ENCODE results near the gene PMM1. TPM values are rescaled to one million over a fixed set of nuclear protein-coding genes. Genes with fewer than 3 reads are reported as not detected.

The PMM1 gene
- total RNA-seq, 4 donors from 2014 or later: 44.0 to 60.4 (median 50.1) TPM

DNA sequence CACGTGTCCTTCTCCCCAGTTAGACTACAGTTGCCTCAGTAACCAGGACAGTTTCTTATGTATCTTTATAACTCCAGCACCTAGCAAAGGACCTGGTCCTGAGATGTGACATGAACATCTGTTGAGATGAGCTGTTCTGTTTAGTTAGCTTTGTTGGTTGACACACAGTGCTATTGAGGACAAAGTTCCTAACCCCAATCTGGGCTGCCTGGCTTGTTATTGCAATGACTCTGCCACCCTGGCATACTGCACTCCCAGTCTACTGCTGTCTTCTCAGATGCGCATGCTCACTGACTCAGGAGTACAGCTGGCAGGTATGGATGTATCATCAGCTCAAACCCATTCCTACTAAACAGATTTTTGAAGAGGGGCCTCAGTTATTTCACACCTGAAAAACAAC, 23.8 kb upstream of the PMM1 start:
- intact Hi-C loops (cut with DNase I; ENCODE audit: low total_unique reads): no loop called here

DNA sequence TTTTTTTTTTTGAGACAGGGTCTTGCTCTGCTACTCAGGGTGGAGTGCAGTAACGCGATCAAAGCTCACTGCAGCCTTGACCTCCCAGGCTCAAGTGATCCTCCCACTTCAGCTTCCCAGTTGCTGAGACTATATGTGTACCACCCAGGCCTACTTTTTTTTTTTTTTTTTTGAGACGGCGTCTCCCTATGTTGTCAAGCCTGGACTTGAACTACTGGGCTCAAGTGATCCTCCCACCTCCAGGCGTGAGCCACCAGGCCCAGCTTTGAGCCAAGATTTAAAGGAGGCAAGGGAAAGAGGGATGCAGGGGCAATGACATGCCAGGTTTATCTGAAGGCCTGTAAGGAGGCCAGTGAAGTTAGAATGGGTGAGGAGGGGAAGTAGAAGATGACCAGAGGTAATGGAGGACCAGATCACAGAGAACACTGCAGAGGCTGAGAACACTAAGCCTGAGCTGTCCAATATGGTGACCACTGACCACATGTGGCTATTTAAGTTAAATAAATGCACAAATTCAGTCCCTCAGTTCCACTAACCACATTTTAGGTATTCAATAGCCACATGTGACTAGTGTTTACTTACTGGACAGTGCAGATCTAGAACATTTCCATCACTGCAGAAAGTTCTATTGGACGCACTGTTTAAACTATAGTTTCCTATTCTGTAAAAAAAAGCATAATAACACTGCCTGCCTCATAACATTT, 23.1 kb upstream of the PMM1 start:
- H3K4me3 ChIP-seq (ENCODE audit: low read depth, poor library complexity, severe bottlenecking): no peak overlapping the region
- WGBS, 2 donors: 71 to 75% methylated on average over 6 of the region's 6 CpGs
- intact Hi-C loops (cut with DNase I; ENCODE audit: low total_unique reads): no loop called here
- no peak for TF ChIP-seq POLR2A (IDR thresholded peaks at IDR 0.05)
- TF ChIP-seq, protein P1, sequence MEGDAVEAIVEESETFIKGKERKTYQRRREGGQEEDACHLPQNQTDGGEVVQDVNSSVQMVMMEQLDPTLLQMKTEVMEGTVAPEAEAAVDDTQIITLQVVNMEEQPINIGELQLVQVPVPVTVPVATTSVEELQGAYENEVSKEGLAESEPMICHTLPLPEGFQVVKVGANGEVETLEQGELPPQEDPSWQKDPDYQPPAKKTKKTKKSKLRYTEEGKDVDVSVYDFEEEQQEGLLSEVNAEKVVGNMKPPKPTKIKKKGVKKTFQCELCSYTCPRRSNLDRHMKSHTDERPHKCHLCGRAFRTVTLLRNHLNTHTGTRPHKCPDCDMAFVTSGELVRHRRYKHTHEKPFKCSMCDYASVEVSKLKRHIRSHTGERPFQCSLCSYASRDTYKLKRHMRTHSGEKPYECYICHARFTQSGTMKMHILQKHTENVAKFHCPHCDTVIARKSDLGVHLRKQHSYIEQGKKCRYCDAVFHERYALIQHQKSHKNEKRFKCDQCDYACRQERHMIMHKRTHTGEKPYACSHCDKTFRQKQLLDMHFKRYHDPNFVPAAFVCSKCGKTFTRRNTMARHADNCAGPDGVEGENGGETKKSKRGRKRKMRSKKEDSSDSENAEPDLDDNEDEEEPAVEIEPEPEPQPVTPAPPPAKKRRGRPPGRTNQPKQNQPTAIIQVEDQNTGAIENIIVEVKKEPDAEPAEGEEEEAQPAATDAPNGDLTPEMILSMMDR (IDR thresholded peaks at IDR 0.05): no peak
- no peak for DNase-seq (ENCODE audit: low spot score in 2 of 2)

More for the DNA sequence above, 23.8 kb upstream of the PMM1 start:
- TF ChIP-seq POLR2A (IDR thresholded peaks at IDR 0.05): no peak
- TF ChIP-seq, protein P1 (IDR thresholded peaks at IDR 0.05): no peak
- 88 to 91% methylated on average over 2 of the region's 2 CpGs for WGBS, 2 donors
- DNase-seq (ENCODE audit: low spot score in 2 of 2): no peak
- no peak overlapping the region for H3K4me3 ChIP-seq (ENCODE audit: low read depth, poor library complexity, severe bottlenecking)

DNA sequence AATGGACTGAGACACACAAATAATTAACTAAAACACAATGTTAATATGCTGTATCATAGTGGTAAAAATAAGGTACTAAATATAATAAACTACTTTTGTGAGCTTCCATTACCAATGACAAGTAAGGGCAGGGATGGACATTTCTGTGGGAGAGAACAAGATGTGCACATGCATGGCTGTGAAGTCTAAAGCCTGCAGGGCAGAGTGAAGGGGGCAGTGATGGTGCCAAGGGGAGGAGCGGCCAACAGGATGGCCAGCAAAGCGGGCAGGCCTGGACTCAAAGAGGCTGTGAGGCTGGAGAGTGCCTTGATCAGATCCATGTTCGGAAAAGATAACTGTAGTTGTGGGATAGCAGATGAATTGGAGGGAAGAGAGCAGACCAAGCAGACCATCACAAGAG, 18.7 kb upstream of the PMM1 start:
- DNase-seq (ENCODE audit: low spot score in 2 of 2): no peak
- 96% methylated on average over 3 of the region's 3 CpGs for WGBS, 2 donors

DNA sequence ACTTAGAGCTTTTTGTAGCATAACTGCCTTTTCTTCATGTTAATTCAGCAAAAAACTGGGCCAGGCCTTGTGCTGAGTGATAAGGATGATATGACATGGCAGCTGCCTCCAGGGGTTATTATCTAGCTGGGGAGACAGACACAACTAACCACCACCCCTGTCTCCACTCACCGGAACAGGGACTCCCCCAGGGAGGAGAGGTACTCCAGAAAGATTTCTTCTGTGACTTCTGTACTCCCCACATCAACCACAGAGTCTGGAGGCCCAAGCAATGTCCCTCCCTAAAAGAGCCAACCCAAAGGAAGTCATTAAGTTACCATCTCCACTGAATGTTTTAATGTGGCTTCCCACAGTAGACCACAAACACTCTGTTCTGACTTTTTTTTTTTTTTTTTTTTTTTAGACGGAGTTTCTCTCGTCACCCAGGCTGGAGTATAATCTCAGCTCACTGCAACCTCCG, 14.3 kb upstream of the PMM1 start:
- TF ChIP-seq, protein P1 (IDR thresholded peaks at IDR 0.05): no peak
- no peak for TF ChIP-seq POLR2A (IDR thresholded peaks at IDR 0.05)
- no peak for DNase-seq (ENCODE audit: low spot score in 2 of 2)
- intact Hi-C loops (cut with DNase I; ENCODE audit: low total_unique reads): no loop called here
- WGBS, 2 donors: 74% methylated on average over 4 of the region's 4 CpGs
- H3K4me3 ChIP-seq (ENCODE audit: low read depth, poor library complexity, severe bottlenecking): no peak overlapping the region

More for the DNA sequence above, 18.7 kb upstream of the PMM1 start:
- intact Hi-C loops (cut with DNase I; ENCODE audit: low total_unique reads): no loop called here
- no peak overlapping the region for H3K4me3 ChIP-seq (ENCODE audit: low read depth, poor library complexity, severe bottlenecking)
- TF ChIP-seq, protein P1 (IDR thresholded peaks at IDR 0.05): no peak
- no peak for TF ChIP-seq POLR2A (IDR thresholded peaks at IDR 0.05)

DNA sequence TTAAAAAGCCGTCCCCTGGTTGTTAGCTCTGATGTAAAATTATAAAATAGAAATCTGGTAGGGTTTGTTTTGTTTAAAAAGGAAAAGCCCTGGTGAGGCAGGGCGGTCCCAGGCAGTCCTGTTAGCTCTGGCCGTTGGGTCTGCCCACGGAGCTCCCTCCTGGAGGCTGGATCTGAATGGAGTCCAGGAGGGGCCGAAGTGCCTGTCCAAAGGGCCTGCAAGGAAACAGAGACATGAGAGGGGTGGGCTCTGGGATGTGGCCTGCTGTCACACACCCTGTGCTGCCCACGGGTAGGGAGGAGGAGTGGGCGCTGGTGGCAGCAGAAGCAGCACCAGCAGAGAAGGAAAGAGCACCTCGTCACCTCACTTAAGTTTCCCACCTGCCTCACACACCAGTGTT, 11.3 kb upstream of the PMM1 start:
- H3K4me3 ChIP-seq (ENCODE audit: low read depth, poor library complexity, severe bottlenecking): no peak overlapping the region
- DNase-seq (ENCODE audit: low spot score in 2 of 2): no peak
- TF ChIP-seq, protein P1 (IDR thresholded peaks at IDR 0.05): no peak
- no peak for TF ChIP-seq POLR2A (IDR thresholded peaks at IDR 0.05)
- WGBS, 2 donors: 90 to 91% methylated on average over 8 of the region's 8 CpGs
- intact Hi-C loops (cut with DNase I; ENCODE audit: low total_unique reads): no loop called here
